Stimulated activated CD8-positive, alpha-beta memory T cell treated with anti-CD3 and anti-CD28 coated beads, Interleukin-12 subunit alpha, Interleukin-12 subunit beta, amount 100 ng/mL, for 4 hours (primary cell): ENCODE data around the gene RHOB.
"Not testable (repeated sequence)": the region's sequence is repeated elsewhere in the genome, so short reads cannot be mapped to it uniquely, and the experiment has no call there.

Experiments used
- DNase-seq: peaks from one replicate; pipeline ENCODE4 v3.0.0-alpha.2; 2020; ENCODE audit warnings: low read depth

Gene RHOB

GRCh38 chr2:20493095-20493494, 46.2 kb downstream of the RHOB start:
- not testable (repeated sequence) for DNase-seq

DNA sequence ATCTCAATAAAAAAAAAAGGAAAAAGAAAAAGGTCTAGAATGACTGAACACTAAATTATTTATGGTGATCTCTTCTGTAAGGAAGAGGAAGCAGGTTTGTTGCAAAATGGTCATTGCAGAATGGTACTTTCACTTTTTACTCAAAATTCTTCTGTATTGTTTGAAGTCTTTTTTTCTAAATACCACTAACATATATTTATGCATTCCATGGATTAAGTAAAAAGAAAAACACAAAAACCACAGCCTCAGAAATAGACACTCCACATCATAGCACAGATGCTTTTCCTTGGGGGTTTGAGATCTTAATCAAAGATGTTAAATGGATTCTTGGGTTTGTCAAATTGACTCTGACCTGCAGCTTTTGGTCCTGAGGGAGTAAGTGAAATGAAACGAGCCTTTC, 47.4 kb downstream of the RHOB start:
- DNase-seq, result no peak

- no peak for DNase-seq
Measured at GRCh38 chr2:20496076-20496872, 49.4 kb downstream of the RHOB start.

DNA sequence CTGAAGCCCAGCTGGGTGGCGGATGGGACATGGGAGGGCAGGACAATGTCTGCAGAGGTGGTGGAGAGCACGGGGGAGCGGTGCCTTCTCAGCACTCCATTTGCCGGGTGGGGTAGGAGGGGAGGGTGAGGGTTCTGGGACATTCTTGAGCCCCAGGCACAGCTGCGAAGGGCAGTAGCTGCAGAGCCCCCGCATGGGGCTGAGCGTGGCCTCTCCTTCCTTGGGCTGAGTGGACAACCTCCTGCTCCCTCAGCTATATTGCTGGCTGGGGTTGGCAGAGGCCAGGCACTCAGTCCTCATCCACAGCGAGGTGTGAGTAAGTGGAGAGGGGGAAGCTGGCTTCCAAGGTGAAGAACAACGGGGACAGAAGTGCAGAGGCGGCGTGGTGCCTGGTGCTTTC, 50.1 kb downstream of the RHOB start:
- DNase-seq, result no peak
